Sigmoid colon (tissue), 4 donors: ENCODE measurements around the gene SYNJ1.

Experiments used
- CTCF ChIP-seq, 4 experiments: fragments of 450-650 bp in 3 of 4; fragments of 200-600 bp in 1 of 4; IDR thresholded peaks; one replicate each; pipeline ENCODE4 v1.5.1; 2016 to 2019; ENCODE audit warnings: antibody characterized with exemption in 4 of 4, mild to moderate bottlenecking in 3 of 4, moderate library complexity in 2 of 4
- POLR2AphosphoS5 ChIP-seq, 4 donors: sonication (generic); formaldehyde crosslinking; IDR thresholded peaks; one replicate each; pipeline ENCODE4 v1.6.1; 2017; ENCODE audit warnings: antibody characterized with exemption in 4 of 4

- TF ChIP-seq CTCF (IDR thresholded peaks at IDR 0.05) (no peak), POLR2AphosphoS5 (IDR thresholded peaks at IDR 0.05) (no peak)
Measured at GRCh38 chr21:32742396-32742795, 14.6 kb upstream of the SYNJ1 start.
